ENCODE results near the gene TUBA3E. TPM values are rescaled to one million over a fixed set of nuclear protein-coding genes. Genes with fewer than 3 reads are reported as not detected.
"Not testable (repeated sequence)": the region's sequence is repeated elsewhere in the genome, so short reads cannot be mapped to it uniquely, and the experiment has no call there.

TUBA3E gene
- total and polyA plus RNA-seq, 5 donors from 2014 or later = not detected

DNA sequence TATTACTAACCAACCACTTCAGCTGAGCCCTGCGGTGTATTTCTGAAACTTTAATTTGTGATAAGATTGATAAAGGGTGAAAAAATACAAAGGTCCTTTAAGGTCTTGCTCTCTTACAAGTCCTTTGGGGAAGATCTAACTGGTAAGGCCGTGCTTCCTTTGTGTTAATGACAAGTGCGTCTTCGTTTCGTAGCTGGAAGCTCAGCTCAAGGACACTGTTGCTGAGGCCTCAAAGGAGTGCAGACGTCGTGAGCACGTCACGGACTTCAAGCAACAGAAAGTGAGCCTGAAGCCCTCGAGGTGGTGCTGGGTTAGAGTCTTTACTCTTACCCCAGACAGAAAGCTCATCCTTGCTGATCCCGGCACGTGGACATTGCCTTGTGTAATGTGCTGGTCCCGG lies 8.8 kb upstream of the TUBA3E start:
- not testable (repeated sequence) for H3K27me3 ChIP-seq (ENCODE audit: control insufficient read depth, insufficient read depth, low read length); H3K27me3 Mint-ChIP-seq; H3K9me3 ChIP-seq (ENCODE audit: control insufficient read depth in 2 of 2, low read length in 2 of 2); DNase-seq; H3K4me1 Mint-ChIP-seq; H3K27ac ChIP-seq (ENCODE audit: insufficient read depth, low read length, poor library complexity, severe bottlenecking); H3K9me3 Mint-ChIP-seq; H3K27ac Mint-ChIP-seq; H3K4me3 Mint-ChIP-seq; ATAC-seq (ENCODE audit: low read depth in 2 of 2); H3K4me3 ChIP-seq (ENCODE audit: low read depth, low read length); H3K36me3 ChIP-seq (ENCODE audit: control insufficient read depth, insufficient read depth, low read length); H3K4me1 ChIP-seq (ENCODE audit: control insufficient read depth, insufficient read depth, low read length, poor library complexity, severe bottlenecking); H3K36me3 Mint-ChIP-seq

DNA sequence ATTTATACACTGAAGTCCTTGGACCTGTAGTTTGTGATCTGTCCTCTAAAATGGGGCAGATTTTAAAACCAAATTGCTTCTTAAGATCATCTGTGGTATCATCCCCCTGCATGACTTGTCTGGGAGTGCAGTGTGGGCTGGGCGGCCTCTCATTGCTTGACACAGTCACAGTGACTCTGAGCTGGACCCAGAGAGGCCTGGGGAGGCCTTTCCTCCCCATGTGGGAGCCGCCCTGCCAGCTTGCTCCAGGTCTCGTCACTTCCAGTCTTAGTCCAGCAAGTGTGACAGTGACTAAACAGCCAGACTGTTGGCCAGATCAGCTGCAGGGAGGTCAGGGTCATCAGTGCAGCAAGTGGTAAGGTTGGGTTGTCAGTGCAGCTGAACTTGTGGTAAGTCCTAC lies 4.9 kb upstream of the TUBA3E start:
- H3K27me3 Mint-ChIP-seq; H3K27ac Mint-ChIP-seq; H3K36me3 ChIP-seq (ENCODE audit: control insufficient read depth, insufficient read depth, low read length); H3K4me3 Mint-ChIP-seq; H3K9me3 ChIP-seq (ENCODE audit: control insufficient read depth in 2 of 2, low read length in 2 of 2); H3K4me1 ChIP-seq (ENCODE audit: control insufficient read depth, insufficient read depth, low read length, poor library complexity, severe bottlenecking); H3K4me3 ChIP-seq (ENCODE audit: low read depth, low read length); H3K27me3 ChIP-seq (ENCODE audit: control insufficient read depth, insufficient read depth, low read length); H3K9me3 Mint-ChIP-seq; H3K4me1 Mint-ChIP-seq; DNase-seq; H3K36me3 Mint-ChIP-seq; H3K27ac ChIP-seq (ENCODE audit: insufficient read depth, low read length, poor library complexity, severe bottlenecking); ATAC-seq (ENCODE audit: low read depth in 2 of 2): not testable (repeated sequence)

DNA sequence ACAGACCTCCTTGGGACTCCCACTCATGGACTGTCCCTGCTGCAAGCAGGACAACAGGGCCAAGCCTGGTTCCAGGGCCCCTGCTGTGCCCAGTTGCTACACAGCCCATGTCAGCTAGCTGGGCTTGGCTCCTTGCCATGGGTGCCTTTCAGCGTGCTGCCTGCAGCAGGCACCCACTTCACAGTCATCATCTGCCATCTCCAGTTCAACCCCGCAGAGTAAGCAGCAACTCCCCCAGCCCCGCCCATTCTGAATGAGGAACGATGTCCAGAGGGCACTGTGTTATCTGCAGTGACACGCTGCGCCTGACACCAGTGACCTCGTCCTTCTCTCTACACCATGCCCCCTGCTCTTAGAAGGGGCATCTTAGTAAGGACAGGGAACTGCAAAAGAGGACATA lies 4.3 kb upstream of the TUBA3E start:
- not testable (repeated sequence) for H3K4me3 ChIP-seq (ENCODE audit: low read depth, low read length); H3K27me3 ChIP-seq (ENCODE audit: control insufficient read depth, insufficient read depth, low read length); H3K36me3 Mint-ChIP-seq; H3K4me1 Mint-ChIP-seq; H3K27ac ChIP-seq (ENCODE audit: insufficient read depth, low read length, poor library complexity, severe bottlenecking); H3K4me1 ChIP-seq (ENCODE audit: control insufficient read depth, insufficient read depth, low read length, poor library complexity, severe bottlenecking); H3K27ac Mint-ChIP-seq; H3K36me3 ChIP-seq (ENCODE audit: control insufficient read depth, insufficient read depth, low read length); DNase-seq; ATAC-seq (ENCODE audit: low read depth in 2 of 2); H3K9me3 Mint-ChIP-seq; H3K27me3 Mint-ChIP-seq; H3K9me3 ChIP-seq (ENCODE audit: control insufficient read depth in 2 of 2, low read length in 2 of 2); H3K4me3 Mint-ChIP-seq

DNA sequence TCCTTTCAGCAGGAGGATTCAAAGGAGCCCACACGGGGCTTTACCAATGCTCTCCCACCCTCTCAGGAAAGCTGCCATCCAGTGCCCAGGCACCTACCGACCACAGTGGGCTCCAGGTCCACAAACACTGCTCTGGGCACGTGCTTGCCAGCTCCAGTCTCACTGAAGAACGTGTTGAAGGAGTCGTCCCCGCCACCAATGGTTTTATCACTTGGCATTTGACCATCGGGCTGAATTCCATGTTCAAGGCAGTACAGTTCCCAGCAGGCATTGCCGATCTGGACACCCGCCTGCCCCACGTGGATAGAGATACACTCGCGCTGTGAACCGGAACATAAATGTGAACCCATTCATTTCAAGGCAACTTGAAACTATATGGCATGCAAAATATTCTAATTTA lies 2.2 kb downstream of the TUBA3E start:
- not testable (repeated sequence) for H3K4me3 Mint-ChIP-seq; H3K27ac Mint-ChIP-seq; H3K36me3 Mint-ChIP-seq; DNase-seq; ATAC-seq (ENCODE audit: low read depth in 2 of 2); H3K36me3 ChIP-seq (ENCODE audit: control insufficient read depth, insufficient read depth, low read length); H3K4me1 Mint-ChIP-seq; H3K27me3 ChIP-seq (ENCODE audit: control insufficient read depth, insufficient read depth, low read length); H3K9me3 Mint-ChIP-seq; H3K4me3 ChIP-seq (ENCODE audit: low read depth, low read length); H3K27me3 Mint-ChIP-seq; H3K27ac ChIP-seq (ENCODE audit: insufficient read depth, low read length, poor library complexity, severe bottlenecking); H3K9me3 ChIP-seq (ENCODE audit: control insufficient read depth in 2 of 2, low read length in 2 of 2); H3K4me1 ChIP-seq (ENCODE audit: control insufficient read depth, insufficient read depth, low read length, poor library complexity, severe bottlenecking)

DNA sequence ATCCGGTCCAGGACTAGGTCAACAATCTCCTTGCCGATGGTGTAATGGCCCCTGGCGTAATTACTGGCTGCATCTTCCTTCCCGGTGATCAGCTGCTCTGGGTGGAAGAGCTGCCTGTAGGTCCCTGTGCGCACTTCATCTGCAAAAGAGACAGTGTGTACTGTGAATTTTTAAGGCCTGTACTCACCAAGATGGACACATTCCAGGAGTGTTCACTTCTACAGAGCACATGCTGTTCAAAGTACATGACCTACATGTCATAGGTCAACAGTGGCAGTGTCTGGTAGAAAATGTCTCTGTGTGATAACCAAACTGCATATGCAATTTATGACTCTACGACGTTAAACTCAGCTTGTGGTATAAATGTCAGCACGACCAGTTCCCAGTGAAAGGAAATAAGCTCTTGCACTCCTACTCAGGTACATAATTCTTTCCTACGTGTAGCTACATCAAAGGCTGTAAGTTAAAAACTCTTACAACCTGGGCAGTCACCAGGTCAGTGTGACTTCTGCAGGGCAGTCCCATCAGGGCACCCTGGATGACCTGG lies 3.1 kb downstream of the TUBA3E start:
- not testable (repeated sequence) for H3K36me3 ChIP-seq (ENCODE audit: control insufficient read depth, insufficient read depth, low read length); H3K4me1 ChIP-seq (ENCODE audit: control insufficient read depth, insufficient read depth, low read length, poor library complexity, severe bottlenecking); H3K27me3 ChIP-seq (ENCODE audit: control insufficient read depth, insufficient read depth, low read length); H3K27ac ChIP-seq (ENCODE audit: insufficient read depth, low read length, poor library complexity, severe bottlenecking); DNase-seq; H3K27me3 Mint-ChIP-seq; ATAC-seq (ENCODE audit: low read depth in 2 of 2); H3K27ac Mint-ChIP-seq; H3K36me3 Mint-ChIP-seq; H3K4me3 Mint-ChIP-seq; H3K9me3 Mint-ChIP-seq; H3K4me3 ChIP-seq (ENCODE audit: low read depth, low read length); H3K4me1 Mint-ChIP-seq; H3K9me3 ChIP-seq (ENCODE audit: control insufficient read depth in 2 of 2, low read length in 2 of 2)

DNA sequence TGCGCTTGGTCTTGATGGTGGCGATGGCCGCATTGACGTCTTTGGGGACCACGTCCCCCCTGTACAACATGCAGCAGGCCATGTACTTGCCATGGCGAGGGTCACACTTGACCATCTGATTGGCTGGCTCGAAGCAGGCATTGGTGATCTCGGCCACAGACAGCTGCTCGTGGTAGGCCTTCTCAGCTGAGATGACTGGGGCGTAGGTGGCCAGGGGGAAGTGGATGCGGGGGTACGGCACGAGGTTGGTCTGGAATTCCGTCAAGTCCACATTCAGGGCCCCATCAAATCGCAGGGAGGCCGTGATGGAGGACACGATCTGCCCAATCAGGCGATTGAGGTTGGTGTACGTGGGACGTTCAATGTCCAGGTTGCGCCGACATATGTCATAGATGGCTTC lies 4.4 kb downstream of the TUBA3E start:
- H3K4me1 ChIP-seq (ENCODE audit: control insufficient read depth, insufficient read depth, low read length, poor library complexity, severe bottlenecking); H3K36me3 ChIP-seq (ENCODE audit: control insufficient read depth, insufficient read depth, low read length); H3K9me3 Mint-ChIP-seq; DNase-seq; H3K27ac Mint-ChIP-seq; ATAC-seq (ENCODE audit: low read depth in 2 of 2); H3K9me3 ChIP-seq (ENCODE audit: control insufficient read depth in 2 of 2, low read length in 2 of 2); H3K4me3 ChIP-seq (ENCODE audit: low read depth, low read length); H3K4me3 Mint-ChIP-seq; H3K4me1 Mint-ChIP-seq; H3K36me3 Mint-ChIP-seq; H3K27me3 Mint-ChIP-seq; H3K27me3 ChIP-seq (ENCODE audit: control insufficient read depth, insufficient read depth, low read length); H3K27ac ChIP-seq (ENCODE audit: insufficient read depth, low read length, poor library complexity, severe bottlenecking): not testable (repeated sequence)

DNA sequence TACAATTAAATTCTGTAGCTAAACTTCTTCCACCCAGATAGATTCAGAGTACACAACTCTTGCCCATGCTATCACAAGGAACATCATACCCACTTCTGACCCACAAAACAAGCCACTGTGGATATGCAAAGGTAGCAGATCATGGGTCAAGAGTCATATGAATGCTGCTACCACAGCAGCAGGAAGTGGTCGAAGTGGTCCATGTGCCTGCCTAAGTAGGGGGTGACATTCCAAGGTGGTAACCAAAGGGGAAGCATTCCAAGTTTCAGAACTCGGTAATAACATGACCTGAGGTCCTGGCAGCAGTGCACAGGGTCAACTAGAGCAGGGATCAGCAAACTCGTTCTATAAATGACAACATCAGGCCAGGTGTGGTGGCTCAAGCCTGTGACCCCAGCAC lies 5.8 kb downstream of the TUBA3E start:
- H3K27me3 ChIP-seq (ENCODE audit: control insufficient read depth, insufficient read depth, low read length); H3K9me3 ChIP-seq (ENCODE audit: control insufficient read depth in 2 of 2, low read length in 2 of 2); ATAC-seq (ENCODE audit: low read depth in 2 of 2); H3K27ac Mint-ChIP-seq; H3K36me3 Mint-ChIP-seq; H3K4me3 Mint-ChIP-seq; H3K36me3 ChIP-seq (ENCODE audit: control insufficient read depth, insufficient read depth, low read length); H3K9me3 Mint-ChIP-seq; H3K4me1 ChIP-seq (ENCODE audit: control insufficient read depth, insufficient read depth, low read length, poor library complexity, severe bottlenecking); H3K27ac ChIP-seq (ENCODE audit: insufficient read depth, low read length, poor library complexity, severe bottlenecking); DNase-seq; H3K4me3 ChIP-seq (ENCODE audit: low read depth, low read length); H3K27me3 Mint-ChIP-seq; H3K4me1 Mint-ChIP-seq: not testable (repeated sequence)

DNA sequence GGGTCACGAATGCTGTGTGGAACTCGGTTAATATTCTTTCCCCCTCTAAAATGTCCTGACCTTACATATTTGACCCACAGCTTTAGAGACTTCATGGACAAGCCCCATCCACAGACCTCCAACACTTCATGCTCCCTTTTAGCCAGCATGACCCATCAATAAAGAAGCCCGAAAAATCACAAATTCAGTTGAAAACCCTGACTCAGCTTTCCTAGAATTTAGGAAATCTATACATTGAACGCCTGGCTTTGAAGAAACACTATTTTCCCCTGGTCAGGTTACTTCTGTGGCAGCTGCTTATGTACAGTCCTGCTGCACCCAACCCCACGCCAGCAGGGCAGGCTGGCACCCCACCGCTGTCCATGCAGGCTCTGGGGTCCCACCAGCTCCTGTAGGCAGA lies 6.9 kb downstream of the TUBA3E start:
- H3K27me3 Mint-ChIP-seq; ATAC-seq (ENCODE audit: low read depth in 2 of 2); H3K4me3 ChIP-seq (ENCODE audit: low read depth, low read length); H3K4me1 ChIP-seq (ENCODE audit: control insufficient read depth, insufficient read depth, low read length, poor library complexity, severe bottlenecking); H3K9me3 Mint-ChIP-seq; H3K27ac Mint-ChIP-seq; DNase-seq; H3K9me3 ChIP-seq (ENCODE audit: control insufficient read depth in 2 of 2, low read length in 2 of 2); H3K36me3 ChIP-seq (ENCODE audit: control insufficient read depth, insufficient read depth, low read length); H3K27ac ChIP-seq (ENCODE audit: insufficient read depth, low read length, poor library complexity, severe bottlenecking); H3K36me3 Mint-ChIP-seq; H3K4me1 Mint-ChIP-seq; H3K4me3 Mint-ChIP-seq; H3K27me3 ChIP-seq (ENCODE audit: control insufficient read depth, insufficient read depth, low read length): not testable (repeated sequence)
